Keratinocyte (primary cell): ENCODE results near the gene TLCD2. TPM values are rescaled to one million over a fixed set of nuclear protein-coding genes. Genes with fewer than 3 reads are reported as not detected.

Source experiments
- DNase-seq: peaks from one replicate; pipeline ENCODE4 v3.0.0-alpha.2; 2011; ENCODE audit warnings: low read depth, missing footprints, low spot score
- FAIRE-seq: peaks from 2 replicates; lab custom pipeline; 2011; peaks lifted over from hg19 to GRCh38; lab: Jason Lieb, UNC
- H2AFZ ChIP-seq: 2 replicates; pipeline ENCODE4 v1.6.0; 2012; ENCODE audit warnings: low read length, control low read depth, inconsistent platforms; ENCODE audit not compliant: control insufficient read depth
- H3K27ac ChIP-seq: 2 replicates; pipeline ENCODE4 v1.5.1; 2011; ENCODE audit warnings: low read length; ENCODE audit not compliant: control insufficient read depth, insufficient read depth
- H3K27me3 ChIP-seq: 3 replicates; pipeline ENCODE4 v1.6.0; 2011; ENCODE audit warnings: low read length; ENCODE audit not compliant: control insufficient read depth, insufficient read depth; ENCODE audit errors: extremely low read depth
- H3K36me3 ChIP-seq, 2 experiments: 2 replicates in 1 of 2; 3 replicates in 1 of 2; pipeline ENCODE4 v1.5.1; 2011; ENCODE audit warnings: low read length in 2 of 2, mild to moderate bottlenecking in 1 of 2; ENCODE audit not compliant: control insufficient read depth in 2 of 2, insufficient read depth in 2 of 2; ENCODE audit errors: extremely low read depth in 1 of 2
- H3K4me1 ChIP-seq: 3 replicates; pipeline ENCODE4 v1.5.1; 2011; ENCODE audit warnings: low read length; ENCODE audit not compliant: control insufficient read depth, insufficient read depth; ENCODE audit errors: extremely low read depth
- H3K4me2 ChIP-seq: 3 replicates; pipeline ENCODE4 v1.6.0; 2011; ENCODE audit warnings: low read depth, low read length; ENCODE audit not compliant: control insufficient read depth, insufficient read depth; ENCODE audit errors: extremely low read depth
- H3K4me3 ChIP-seq, 3 experiments: fragments of 200-600 bp in 1 of 3; sonication (generic) in 1 of 3; 2 replicates in 2 of 3; 3 replicates in 1 of 3; pipeline ENCODE4 v1.5.1; 2011 to 2016; ENCODE audit warnings: low read length in 3 of 3, mild to moderate bottlenecking in 3 of 3, control low read depth in 2 of 3, inconsistent platforms in 1 of 3, low read depth in 1 of 3, mixed read lengths in 1 of 3, mixed run types in 1 of 3, moderate library complexity in 1 of 3; ENCODE audit not compliant: control insufficient read depth in 2 of 3, insufficient read depth in 2 of 3; ENCODE audit errors: extremely low read depth in 1 of 3
- H3K79me2 ChIP-seq: 2 replicates; pipeline ENCODE4 v1.6.0; 2012; ENCODE audit warnings: low read length; ENCODE audit not compliant: control insufficient read depth, insufficient read depth
- H3K9ac ChIP-seq: 3 replicates; pipeline ENCODE4 v1.6.0; 2011; ENCODE audit warnings: low read length; ENCODE audit not compliant: control insufficient read depth, insufficient read depth; ENCODE audit errors: extremely low read depth
- H3K9me1 ChIP-seq: 3 replicates; pipeline ENCODE4 v1.6.0; 2011; ENCODE audit warnings: low read length; ENCODE audit not compliant: control insufficient read depth, insufficient read depth; ENCODE audit errors: extremely low read depth
- H3K9me3 ChIP-seq: 2 replicates; pipeline ENCODE4 v1.5.1; 2012; ENCODE audit warnings: low read depth, low read length; ENCODE audit not compliant: control insufficient read depth
- H4K20me1 ChIP-seq: 3 replicates; pipeline ENCODE4 v1.6.0; 2011; ENCODE audit warnings: low read length; ENCODE audit not compliant: control insufficient read depth, insufficient read depth; ENCODE audit errors: extremely low read depth
- CTCF ChIP-seq, 3 experiments: IDR thresholded peaks in 1 of 3; conservative IDR thresholded peaks in 1 of 3; optimal IDR thresholded peaks in 1 of 3; 2 replicates in 2 of 3; 3 replicates in 1 of 3; pipeline versions ENCODE3 to v1.5.1; 2011; ENCODE audit warnings: low read length in 3 of 3, mild to moderate bottlenecking in 3 of 3, moderate library complexity in 2 of 3, control low read depth in 1 of 3, inconsistent platforms in 1 of 3; ENCODE audit not compliant: insufficient read depth in 2 of 3; ENCODE audit errors: extremely low read depth in 1 of 3
- EZH2 ChIP-seq: IDR thresholded peaks from one replicate; pipeline ENCODE4 v1.6.1; 2012; ENCODE audit warnings: inconsistent platforms, mild to moderate bottlenecking, low read length, moderate library complexity
- dilution Hi-C: fragments of 300-500 bp; cut with MboI; formaldehyde crosslinking; loops from one replicate; pipeline ENCODE4 v1.7.0; 2020; ENCODE audit warnings: low sequenced_read_pairs; ENCODE audit not compliant: extremely low pct_ligation_motif_present
- polyA plus RNA-seq, 5 experiments: library from polyadenylated mRNA; depleted of rRNA in 3 of 5; stranded (reverse) in 3 of 5; stranded (forward) in 1 of 5; unstranded in 1 of 5; fragments of >200 nt; gene quantifications; 1 replicate in 1 of 5; 2 replicates in 3 of 5; 3 replicates in 1 of 5; pipeline versions ENCODE4 v1.2.1 to v1.2.3, GENCODE V29; 2011 to 2012; ENCODE audit warnings: missing spikeins in 2 of 5, low read depth in 1 of 5, low replicate concordance in 1 of 5

Gene TLCD2
- polyA plus RNA-seq, 1 donor (not counting 4 experiments of a cell fraction or from before 2014, with no cell fraction given), result 0.75 TPM

DNA sequence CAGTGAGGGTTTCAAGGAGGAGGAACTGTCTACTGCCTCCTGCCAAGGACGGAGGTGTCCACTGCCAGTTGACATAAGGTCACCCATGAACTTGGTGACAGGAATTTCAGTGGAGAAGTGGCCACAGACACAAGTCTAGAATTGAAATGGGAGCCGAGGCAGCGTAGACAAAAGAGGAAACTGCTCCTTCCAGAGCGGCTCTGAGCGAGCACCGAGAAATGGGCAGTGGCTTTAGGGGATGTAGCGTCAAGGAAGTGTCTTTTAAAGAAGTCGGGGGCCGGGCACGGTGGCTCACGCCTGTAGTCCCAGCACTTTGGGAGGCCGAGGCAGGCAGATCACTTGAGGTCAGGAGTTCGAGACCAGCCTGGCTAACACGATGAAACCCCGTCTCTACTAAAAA is 48.6 kb upstream of the TLCD2 start:
- Histone ChIP-seq H4K20me1 (no peaks in the 10 kb centered on the region), H3K27me3 (no peaks in the 10 kb centered on the region), H3K4me3 (no peak overlapping the region), H3K4me2 (no peak overlapping the region), H3K36me3 (no peaks in the 10 kb centered on the region), H2AFZ (no peak overlapping the region), H3K27ac (no peak overlapping the region), H3K9me3 (no peaks in the 10 kb centered on the region), H3K9me1 (no peaks in the 10 kb centered on the region), H3K4me1 (peaks cover 25% of the 10 kb centered on the region), H3K79me2 (no peaks in the 10 kb centered on the region), H3K9ac (no peak overlapping the region)
- dilution Hi-C loops, result no loop called here
- DNase-seq (no peak), FAIRE-seq (no peak)
- TF ChIP-seq CTCF (optimal IDR thresholded peaks at IDR 0.05 in 1 of 3, IDR thresholded peaks at IDR 0.05 in 1 of 3, conservative IDR thresholded peaks at IDR 0.05 in 1 of 3; ENCODE audit: extremely low read depth in 1 of 3, insufficient read depth in 2 of 3, low read length in 3 of 3) (no peak), EZH2 (no peak)

- H3K4me1 ChIP-seq, result peaks cover 16% of the 10 kb centered on the region
- H2AFZ ChIP-seq, result no peak overlapping the region
- H3K9ac ChIP-seq, result no peak overlapping the region
- H3K4me3 ChIP-seq, result no peak overlapping the region
- no peak overlapping the region for H3K4me2 ChIP-seq
- FAIRE-seq (no peak), DNase-seq (no peak)
- H3K36me3 ChIP-seq, result no peaks in the 10 kb centered on the region
- no peaks in the 10 kb centered on the region for H4K20me1 ChIP-seq
- H3K79me2 ChIP-seq, result no peaks in the 10 kb centered on the region
- no peaks in the 10 kb centered on the region for H3K9me1 ChIP-seq
- dilution Hi-C loops, result no loop called here
- no peak for TF ChIP-seq CTCF (optimal IDR thresholded peaks at IDR 0.05 in 1 of 3, IDR thresholded peaks at IDR 0.05 in 1 of 3, conservative IDR thresholded peaks at IDR 0.05 in 1 of 3; ENCODE audit: extremely low read depth in 1 of 3, insufficient read depth in 2 of 3, low read length in 3 of 3)
- no peak for TF ChIP-seq EZH2
- H3K27me3 ChIP-seq, result no peaks in the 10 kb centered on the region
- no peak overlapping the region for H3K27ac ChIP-seq
- H3K9me3 ChIP-seq, result no peaks in the 10 kb centered on the region
Observed at GRCh38 chr17:1755827-1756262, 45.7 kb upstream of the TLCD2 start.
